ENCODE measurements around the gene MRI1. TPM values are rescaled to one million over a fixed set of nuclear protein-coding genes. Genes with fewer than 3 reads are reported as not detected.
A peak's percentile ranks its signal among the peaks of the same experiment; 100 is the strongest.
"Not testable (repeated sequence)": the region's sequence is repeated elsewhere in the genome, so short reads cannot be mapped to it uniquely, and the experiment has no call there.

Gene MRI1
- total RNA-seq, 4 donors from 2014 or later = 72.8 to 133 (median 92.1) TPM

DNA sequence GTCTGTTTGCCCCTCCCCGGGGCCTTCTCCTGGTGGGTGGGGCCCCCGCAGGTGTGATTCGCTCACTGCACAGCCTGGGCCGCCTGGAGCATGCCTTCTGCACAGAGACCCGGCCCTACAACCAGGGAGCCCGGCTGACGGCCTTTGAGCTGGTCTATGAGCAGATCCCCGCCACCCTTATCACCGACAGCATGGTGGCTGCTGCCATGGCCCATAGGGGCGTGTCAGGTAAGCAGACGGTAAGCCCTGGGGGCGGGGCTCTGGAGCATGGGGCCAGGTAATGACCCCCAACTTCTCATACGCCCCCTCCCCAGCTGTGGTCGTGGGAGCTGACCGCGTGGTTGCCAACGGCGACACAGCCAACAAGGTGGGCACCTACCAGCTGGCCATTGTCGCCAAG is 4.2 kb downstream of the MRI1 start:
- WGBS, 2 donors = 90 to 93% methylated on average over 16 to 19 of the region's 19 CpGs
- no peak for TF ChIP-seq CTCF (IDR thresholded peaks at IDR 0.05)
- DNase-seq (ENCODE audit: low spot score in 2 of 2) = no peak
- H3K4me3 ChIP-seq (ENCODE audit: low read depth, poor library complexity, severe bottlenecking) = no peak overlapping the region
- intact Hi-C loops (cut with DNase I; ENCODE audit: low total_unique reads) = no loop called here

GRCh38 chr19:13770013-13770635 is 5.8 kb downstream of the MRI1 start:
- no peak for TF ChIP-seq CTCF (IDR thresholded peaks at IDR 0.05)
- TF ChIP-seq POLR2A (IDR thresholded peaks at IDR 0.05) = no peak
- 87 to 89% methylated on average over 16 of the region's 16 CpGs for WGBS, 2 donors
- no peak overlapping the region for H3K4me3 ChIP-seq (ENCODE audit: low read depth, poor library complexity, severe bottlenecking)
- intact Hi-C loops (cut with DNase I; ENCODE audit: low total_unique reads) = no loop called here
- DNase-seq (ENCODE audit: low spot score in 2 of 2) = no peak

DNA sequence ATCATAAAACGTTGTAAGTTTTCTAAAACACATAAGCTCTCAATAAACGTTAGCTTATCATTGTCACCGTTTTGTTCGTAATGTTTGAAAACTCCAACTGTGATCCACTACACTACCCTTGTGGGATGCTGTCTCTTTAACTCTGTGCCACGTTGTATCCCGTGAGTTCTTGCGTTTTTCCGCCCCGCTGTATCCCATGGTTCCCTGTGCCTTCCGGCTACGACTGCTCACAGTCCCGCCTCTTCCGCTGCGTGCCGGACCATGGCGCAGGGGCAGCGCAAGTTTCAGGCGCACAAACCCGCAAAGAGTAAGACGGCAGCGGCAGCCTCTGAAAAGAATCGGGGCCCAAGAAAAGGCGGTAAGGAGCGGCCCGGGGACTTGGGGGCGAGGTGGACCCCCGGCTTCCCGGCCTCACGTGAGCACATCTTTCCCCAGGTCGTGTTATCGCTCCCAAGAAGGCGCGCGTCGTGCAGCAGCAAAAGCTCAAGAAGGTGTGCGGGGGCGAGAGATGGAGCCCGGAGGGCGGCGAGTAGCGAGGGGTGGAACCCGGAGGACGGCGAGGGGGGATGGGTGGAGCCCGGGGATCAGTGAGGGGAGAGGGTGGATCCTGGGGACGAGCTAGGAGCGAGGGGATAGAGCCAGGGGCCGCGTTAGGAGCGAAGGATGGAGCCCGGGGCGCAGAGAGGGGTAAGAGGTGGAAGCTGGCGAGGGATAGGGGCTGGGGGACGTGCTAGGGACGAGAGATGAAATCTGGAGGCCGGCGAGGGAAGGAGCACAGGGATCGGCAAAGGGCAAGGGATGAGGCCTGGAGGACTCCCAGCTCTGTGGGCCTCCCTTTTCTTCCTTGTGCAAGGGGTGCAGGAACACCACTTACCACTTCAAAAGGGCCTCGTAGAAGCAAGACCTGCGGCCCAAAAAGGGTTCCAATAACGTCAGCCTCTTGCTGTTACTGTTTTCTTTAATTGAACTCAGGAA is 10.2 kb downstream of the MRI1 start, which contains the start of gene C19orf53:
TSS of gene C19orf53 (plus strand) at position 240 of the 975 bp plus-strand sequence. CDS start at position 262, 22 bp downstream.
- intact Hi-C loops (cut with DNase I; ENCODE audit: low total_unique reads) = no loop called here
- peak; percentile 89 to 97 for DNase-seq (ENCODE audit: low spot score in 2 of 2)
- peak within 1 kb of the TSS; percentile 91 for H3K4me3 ChIP-seq (ENCODE audit: low read depth, poor library complexity, severe bottlenecking)
- TF ChIP-seq CTCF (IDR thresholded peaks at IDR 0.05) (no peak), POLR2A (IDR thresholded peaks at IDR 0.05) (peak in 1 of 2 donors; percentile 80)
- WGBS, 2 donors = 0 to 1% methylated on average over 58 to 61 of the region's 61 CpGs

- intact Hi-C loops (cut with DNase I; ENCODE audit: low total_unique reads) = no loop called here
- TF ChIP-seq CTCF (IDR thresholded peaks at IDR 0.05) = no peak
- TF ChIP-seq POLR2A (IDR thresholded peaks at IDR 0.05) = no peak
- no peak overlapping the region for H3K4me3 ChIP-seq (ENCODE audit: low read depth, poor library complexity, severe bottlenecking)
- WGBS, 2 donors = 84 to 86% methylated on average over 9 of the region's 9 CpGs
- no peak for DNase-seq (ENCODE audit: low spot score in 2 of 2)
Measured at GRCh38 chr19:13778398-13778797, 14.1 kb downstream of the MRI1 start.

- intact Hi-C loops (cut with DNase I; ENCODE audit: low total_unique reads) = no loop called here
- 91 to 93% methylated on average over 6 of the region's 6 CpGs for WGBS, 2 donors
Measured at GRCh38 chr19:13778847-13779246, 14.5 kb downstream of the MRI1 start.

GRCh38 chr19:13779794-13780193 is 15.5 kb downstream of the MRI1 start:
- intact Hi-C loops (cut with DNase I; ENCODE audit: low total_unique reads); DNase-seq (ENCODE audit: low spot score in 2 of 2); H3K4me3 ChIP-seq (ENCODE audit: low read depth, poor library complexity, severe bottlenecking): not testable (repeated sequence)
- WGBS, 2 donors = 95 to 96% methylated on average over 8 of the region's 8 CpGs

More at GRCh38 chr19:13778847-13779246, 14.5 kb downstream of the MRI1 start:
- DNase-seq (ENCODE audit: low spot score in 2 of 2) = no peak
- TF ChIP-seq POLR2A (IDR thresholded peaks at IDR 0.05) = no peak
- TF ChIP-seq CTCF (IDR thresholded peaks at IDR 0.05) = no peak
- H3K4me3 ChIP-seq (ENCODE audit: low read depth, poor library complexity, severe bottlenecking) = no peak overlapping the region
